ENCODE data around the gene STAC2. TPM values are rescaled to one million over a fixed set of nuclear protein-coding genes. Genes with fewer than 3 reads are reported as not detected.

Gene STAC2
- total and polyA plus RNA-seq, 7 donors: under 0.01 to 1.1 (median 0.31) TPM; not detected in 1

DNA sequence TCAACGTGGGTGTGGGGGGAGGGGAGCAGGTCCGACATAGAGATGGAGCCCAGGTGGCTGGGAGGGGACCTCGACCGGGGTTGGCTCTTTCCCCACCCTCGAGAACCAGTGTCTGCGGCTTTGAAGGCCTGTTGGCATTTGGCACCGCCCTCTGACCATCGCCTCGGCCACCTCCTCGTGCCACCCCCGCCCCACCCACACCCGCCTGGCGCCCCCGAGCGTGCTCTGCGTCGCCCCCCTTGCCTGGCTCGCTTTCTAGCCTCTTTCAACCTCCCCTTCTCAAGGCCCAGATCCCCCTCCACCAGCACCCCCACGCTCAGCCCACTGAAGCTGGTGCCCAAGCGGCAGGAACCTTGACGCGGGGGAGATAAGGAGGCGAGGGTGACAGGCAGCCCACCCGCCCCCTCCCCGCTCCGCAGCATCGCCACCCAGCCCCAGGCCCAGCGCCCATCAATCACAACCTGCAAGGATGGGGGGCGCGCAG, 28.9 kb downstream of the STAC2 start:
- intact Hi-C loops (cut with DNase I): loop anchor here (5.0 kb wide), 1 partner anchor 205 kb away; the partner anchor contains the start of gene FBXL20
- DNase-seq: no peak
- H3K4me3 ChIP-seq: peak overlapping the region; percentile 72 to 92 (median 76)
- no peaks in the 10 kb centered on the region for H3K27me3 ChIP-seq
- H3K27ac ChIP-seq: peak overlapping the region; percentile 91 to 99 (median 94)
- TF ChIP-seq, protein P1, sequence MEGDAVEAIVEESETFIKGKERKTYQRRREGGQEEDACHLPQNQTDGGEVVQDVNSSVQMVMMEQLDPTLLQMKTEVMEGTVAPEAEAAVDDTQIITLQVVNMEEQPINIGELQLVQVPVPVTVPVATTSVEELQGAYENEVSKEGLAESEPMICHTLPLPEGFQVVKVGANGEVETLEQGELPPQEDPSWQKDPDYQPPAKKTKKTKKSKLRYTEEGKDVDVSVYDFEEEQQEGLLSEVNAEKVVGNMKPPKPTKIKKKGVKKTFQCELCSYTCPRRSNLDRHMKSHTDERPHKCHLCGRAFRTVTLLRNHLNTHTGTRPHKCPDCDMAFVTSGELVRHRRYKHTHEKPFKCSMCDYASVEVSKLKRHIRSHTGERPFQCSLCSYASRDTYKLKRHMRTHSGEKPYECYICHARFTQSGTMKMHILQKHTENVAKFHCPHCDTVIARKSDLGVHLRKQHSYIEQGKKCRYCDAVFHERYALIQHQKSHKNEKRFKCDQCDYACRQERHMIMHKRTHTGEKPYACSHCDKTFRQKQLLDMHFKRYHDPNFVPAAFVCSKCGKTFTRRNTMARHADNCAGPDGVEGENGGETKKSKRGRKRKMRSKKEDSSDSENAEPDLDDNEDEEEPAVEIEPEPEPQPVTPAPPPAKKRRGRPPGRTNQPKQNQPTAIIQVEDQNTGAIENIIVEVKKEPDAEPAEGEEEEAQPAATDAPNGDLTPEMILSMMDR (IDR thresholded peaks at IDR 0.05): no peak
- TF ChIP-seq EP300 (IDR thresholded peaks at IDR 0.05) (no peak), POLR2AphosphoS5 (IDR thresholded peaks at IDR 0.05) (no peak), POLR2A (IDR thresholded peaks at IDR 0.05) (no peak)
- no peaks in the 10 kb centered on the region for H3K9me3 ChIP-seq
- H3K36me3 ChIP-seq: peaks cover 5 to 28% (median 10%) of the 10 kb centered on the region in 4 donors
- WGBS, 2 donors: 0 to 1% methylated on average over 30 of the region's 30 CpGs
- peaks cover 0 to 64% (median 57%) of the 10 kb centered on the region in 4 donors for H3K4me1 ChIP-seq

DNA sequence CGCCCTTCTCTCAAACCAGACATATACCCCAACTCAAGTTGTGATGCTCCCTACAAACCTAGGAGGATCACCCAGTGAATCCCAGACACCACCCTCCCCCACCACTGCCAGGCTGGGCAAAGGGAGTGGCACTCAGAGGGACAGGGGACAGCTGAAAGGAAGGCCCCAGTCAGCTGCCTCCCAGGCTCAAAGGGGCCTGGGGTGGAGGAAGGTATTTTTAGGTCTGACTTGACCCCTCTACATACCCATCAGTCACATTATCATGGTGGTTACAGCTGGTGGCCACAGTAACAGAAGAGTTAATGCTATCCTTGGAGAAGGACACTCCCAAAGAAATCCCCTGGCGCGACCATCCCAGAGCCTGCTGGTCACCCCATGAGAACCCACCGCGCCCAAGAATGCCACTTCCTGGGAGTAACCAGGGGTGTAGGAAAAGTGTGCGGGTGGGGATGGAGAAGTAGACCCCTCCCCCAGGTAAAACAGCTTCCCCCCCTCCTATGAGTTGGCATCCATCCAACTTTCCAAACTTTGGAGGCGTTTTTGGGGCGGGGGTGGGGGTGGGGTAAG, 29.4 kb downstream of the STAC2 start:
- H3K27me3 ChIP-seq: no peaks in the 10 kb centered on the region
- no peak for DNase-seq
- H3K9me3 ChIP-seq: no peaks in the 10 kb centered on the region
- H3K4me1 ChIP-seq: peaks cover 0 to 59% (median 51%) of the 10 kb centered on the region in 4 donors
- H3K27ac ChIP-seq: peak overlapping the region; percentile 91 to 99 (median 94)
- H3K36me3 ChIP-seq: peaks cover 0 to 28% (median 8%) of the 10 kb centered on the region in 4 donors
- H3K4me3 ChIP-seq: peak overlapping the region; percentile 72 to 92 (median 76)
- 30 to 47% methylated on average over 8 of the region's 8 CpGs for WGBS, 2 donors
- intact Hi-C loops (cut with DNase I): loop anchor here (5.0 kb wide), 1 partner anchor 206 kb away; the partner anchor contains the start of gene FBXL20
- no peak for TF ChIP-seq POLR2A (IDR thresholded peaks at IDR 0.05)
- no peak for TF ChIP-seq EP300 (IDR thresholded peaks at IDR 0.05)
- TF ChIP-seq, protein P1 (IDR thresholded peaks at IDR 0.05): no peak
- no peak for TF ChIP-seq POLR2AphosphoS5 (IDR thresholded peaks at IDR 0.05)

DNA sequence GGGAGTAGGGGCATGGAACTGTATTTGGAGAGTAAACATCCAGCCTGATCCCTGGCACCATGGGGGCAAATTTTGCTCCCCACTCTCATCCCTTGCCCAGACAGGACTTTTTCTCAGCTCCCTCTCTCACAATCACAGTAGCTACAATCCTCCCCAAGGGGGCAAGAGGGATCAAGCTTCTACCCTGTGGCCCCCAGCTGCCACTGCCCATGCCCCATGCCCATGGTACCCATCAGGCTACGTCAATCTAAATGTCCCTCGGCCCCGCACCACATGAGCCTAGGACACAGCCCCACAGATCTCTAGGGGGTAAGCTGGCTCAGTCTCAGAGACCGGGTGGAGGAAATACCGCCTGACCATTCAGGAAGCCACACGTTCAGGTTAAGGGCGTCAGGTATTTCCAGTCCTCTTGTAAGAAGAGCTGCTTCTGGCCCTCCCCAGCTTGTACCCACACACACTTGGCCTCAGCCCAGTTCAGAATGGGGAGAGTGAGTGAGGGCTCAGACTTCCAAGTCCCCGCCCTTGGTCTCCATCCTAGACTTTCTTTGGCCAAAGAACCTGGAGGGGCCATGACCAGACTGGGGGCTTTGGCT, 30.1 kb downstream of the STAC2 start:
- Histone ChIP-seq H3K27me3 (no peaks in the 10 kb centered on the region), H3K4me3 (peak overlapping the region in 1 of 4 donors; percentile 75), H3K9me3 (no peaks in the 10 kb centered on the region), H3K4me1 (peaks cover 0 to 53% (median 45%) of the 10 kb centered on the region in 4 donors), H3K27ac (peak overlapping the region; percentile 30 to 99 (median 94)), H3K36me3 (peaks cover 0 to 33% (median 10%) of the 10 kb centered on the region in 4 donors)
- intact Hi-C loops (cut with DNase I): loop anchor here (5.0 kb wide), 1 partner anchor 207 kb away; the partner anchor contains the start of gene FBXL20
- TF ChIP-seq, protein P1 (IDR thresholded peaks at IDR 0.05): no peak
- TF ChIP-seq POLR2A (IDR thresholded peaks at IDR 0.05) (no peak), EP300 (IDR thresholded peaks at IDR 0.05) (no peak), POLR2AphosphoS5 (IDR thresholded peaks at IDR 0.05) (no peak)
- WGBS, 2 donors: 55 to 77% methylated on average over 8 of the region's 8 CpGs
- no peak for DNase-seq

DNA sequence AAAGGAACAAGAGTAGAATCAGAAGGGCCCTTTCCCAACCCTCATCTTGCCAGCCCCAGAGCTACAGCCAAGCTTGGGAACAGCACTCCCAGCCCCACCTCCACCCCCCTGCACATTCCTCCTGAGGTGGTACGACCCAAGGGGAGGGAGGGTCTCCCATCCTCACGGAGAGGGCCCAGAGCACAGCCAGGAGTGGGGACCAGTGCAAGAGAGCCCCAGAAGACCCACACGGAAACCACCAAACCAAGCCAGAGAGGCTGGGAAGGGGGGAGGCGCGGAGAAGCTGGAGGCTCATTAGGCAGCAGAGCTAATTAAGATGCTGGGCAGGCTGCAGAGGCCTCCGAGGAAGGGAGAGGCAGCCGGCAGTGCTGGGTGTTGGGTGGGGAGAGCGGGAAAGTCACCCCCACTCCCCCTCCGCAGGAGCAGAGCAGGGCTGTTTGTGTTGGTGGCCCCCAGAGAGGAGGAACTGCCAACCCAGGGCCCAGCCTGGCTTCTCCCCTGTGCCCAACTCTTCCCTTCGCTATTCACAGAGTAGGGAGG, 30.7 kb downstream of the STAC2 start:
- Histone ChIP-seq H3K4me1 (peaks cover 0 to 53% (median 44%) of the 10 kb centered on the region in 4 donors), H3K4me3 (no peak overlapping the region), H3K27ac (peak overlapping the region; percentile 30 to 99 (median 46)), H3K36me3 (peaks cover 0 to 40% (median 11%) of the 10 kb centered on the region in 4 donors), H3K27me3 (no peaks in the 10 kb centered on the region), H3K9me3 (no peaks in the 10 kb centered on the region)
- intact Hi-C loops (cut with DNase I): loop anchor here (5.0 kb wide), 1 partner anchor 207 kb away; the partner anchor contains the start of gene FBXL20
- WGBS, 2 donors: 82 to 86% methylated on average over 10 of the region's 10 CpGs
- no peak for TF ChIP-seq EP300 (IDR thresholded peaks at IDR 0.05)
- TF ChIP-seq, protein P1 (IDR thresholded peaks at IDR 0.05): no peak
- TF ChIP-seq POLR2AphosphoS5 (IDR thresholded peaks at IDR 0.05): no peak
- no peak for TF ChIP-seq POLR2A (IDR thresholded peaks at IDR 0.05)
- DNase-seq: no peak

Measured in sigmoid colon (tissue), 7 donors.